WTC11 (cell line): ENCODE data around the gene SLC40A1. TPM values are rescaled to one million over a fixed set of nuclear protein-coding genes. Genes with fewer than 3 reads are reported as not detected.

ENCODE experiments used
- ATAC-seq: fragments of 200-7000 bp; cut with Tn5 transposase; 2 replicates; pipeline ENCODE4 v1.10.0; 2021; ENCODE audit warnings: mild to moderate bottlenecking, moderate library complexity
- CTCF ChIA-PET: fragments of 300-600 bp; sonication (Branson Sonifier 250); formaldehyde crosslinking; loops from one replicate; lab custom pipeline; 2021; ENCODE audit warnings: antibody characterized with exemption; lab: Charles Lee
- POLR2A ChIA-PET: fragments of 350-600 bp; sonication (Branson Sonifier 250); formaldehyde crosslinking; loops from one replicate; lab custom pipeline; 2021; ENCODE audit warnings: antibody characterized with exemption; lab: Charles Lee
- DNase-seq: peaks from one replicate; pipeline ENCODE4 v3.0.0; 2021; ENCODE audit warnings: low spot score
- H3K27ac Mint-ChIP-seq: 2 replicates; pipeline ENCODE4 v1.8.0; 2021; ENCODE audit warnings: mixed read lengths
- H3K27me3 Mint-ChIP-seq: 2 replicates; pipeline ENCODE4 v1.8.0; 2021; ENCODE audit warnings: low read depth, mild to moderate bottlenecking, moderate library complexity, mixed read lengths
- H3K36me3 Mint-ChIP-seq: 2 replicates; pipeline ENCODE4 v1.8.0; 2021; ENCODE audit warnings: mixed read lengths
- H3K4me1 Mint-ChIP-seq: 2 replicates; pipeline ENCODE4 v1.8.0; 2022; ENCODE audit warnings: mixed read lengths
- H3K4me3 Mint-ChIP-seq: 2 replicates; pipeline ENCODE4 v1.8.0; 2021; ENCODE audit warnings: mild to moderate bottlenecking, moderate library complexity, mixed read lengths
- H3K9me3 Mint-ChIP-seq: 2 replicates; pipeline ENCODE4 v1.8.0; 2021; ENCODE audit warnings: mixed read lengths
- AR ChIP-seq: fragments of 250-450 bp; sonication (Bioruptor Pico); IDR thresholded peaks from 2 replicates; pipeline ENCODE4 v1.9.0; 2021; ENCODE audit warnings: mild to moderate bottlenecking
- ATF2 ChIP-seq: sonication (generic); formaldehyde crosslinking; IDR thresholded peaks from 2 replicates; pipeline ENCODE4 v1.8.1; 2022; ENCODE audit warnings: low read depth, missing genetic modification reagents, borderline replicate concordance
- CDX4 ChIP-seq: fragments of 250-450 bp; sonication (Bioruptor Pico); IDR thresholded peaks from 2 replicates; pipeline ENCODE4 v1.9.0; 2021; ENCODE audit warnings: moderate library complexity, mild to moderate bottlenecking, inconsistent platforms, borderline replicate concordance
- CTCF ChIP-seq: fragments of 200-600 bp; IDR thresholded peaks from 2 replicates; pipeline ENCODE4 v1.8.0; 2022; ENCODE audit warnings: antibody characterized with exemption
- E2F4 ChIP-seq: sonication (generic); formaldehyde crosslinking; IDR thresholded peaks from 2 replicates; pipeline ENCODE4 v1.8.1; 2022; ENCODE audit warnings: low read depth, mild to moderate bottlenecking, moderate library complexity, missing genetic modification reagents, borderline replicate concordance
- HMGXB4 ChIP-seq: sonication (generic); formaldehyde crosslinking; IDR thresholded peaks from 2 replicates; pipeline ENCODE4 v1.8.1; 2023; ENCODE audit warnings: mild to moderate bottlenecking, moderate library complexity, missing genetic modification reagents
- JAZF1 ChIP-seq: fragments of 250-450 bp; sonication (Bioruptor Pico); IDR thresholded peaks from 2 replicates; pipeline ENCODE4 v1.9.0; 2021; ENCODE audit warnings: moderate library complexity, mild to moderate bottlenecking, inconsistent platforms
- MLX ChIP-seq: sonication (generic); formaldehyde crosslinking; IDR thresholded peaks from 2 replicates; pipeline ENCODE4 v1.8.1; 2023; ENCODE audit warnings: mild to moderate bottlenecking, missing genetic modification reagents, moderate library complexity
- SP1 ChIP-seq: sonication (generic); formaldehyde crosslinking; conservative IDR thresholded peaks from 2 replicates; pipeline ENCODE4 v1.8.1; 2022; ENCODE audit warnings: missing genetic modification reagents
- STAT6 ChIP-seq: sonication (generic); formaldehyde crosslinking; conservative IDR thresholded peaks from 2 replicates; pipeline ENCODE4 v1.8.1; 2023; ENCODE audit warnings: mild to moderate bottlenecking, low read depth, missing genetic modification reagents, moderate library complexity
- USF1 ChIP-seq: sonication (generic); formaldehyde crosslinking; IDR thresholded peaks from 2 replicates; pipeline ENCODE4 v1.8.0; 2022; ENCODE audit warnings: mild to moderate bottlenecking, missing genetic modification reagents
- ZBTB21 ChIP-seq: sonication (generic); formaldehyde crosslinking; IDR thresholded peaks from 2 replicates; pipeline ENCODE4 v1.8.1; 2023; ENCODE audit warnings: mild to moderate bottlenecking, missing genetic modification reagents, borderline replicate concordance
- ZNF138 ChIP-seq: sonication (generic); formaldehyde crosslinking; conservative IDR thresholded peaks from 2 replicates; pipeline ENCODE4 v1.8.1; 2022; ENCODE audit warnings: mild to moderate bottlenecking, moderate library complexity, missing genetic modification reagents
- ZNF423 ChIP-seq: fragments of 250-450 bp; sonication (Bioruptor Pico); IDR thresholded peaks from 2 replicates; pipeline ENCODE4 v2.1.2; 2022; ENCODE audit warnings: mild to moderate bottlenecking, moderate library complexity
- total RNA-seq: library from RNA; stranded (reverse); gene quantifications from 3 replicates; pipeline ENCODE4 v1.2.3, GENCODE V29; 2021

Gene SLC40A1
- total RNA-seq, 1 experiment from 2014 or later: 0.57 TPM

GRCh38 chr2:189629531-189630453 lies 49.2 kb upstream of the SLC40A1 start:
- Mint-ChIP-seq H3K27ac (no peak overlapping the region), H3K27me3 (no peaks in the 10 kb centered on the region), H3K36me3 (no peaks in the 10 kb centered on the region), H3K4me1 (peaks cover 9% of the 10 kb centered on the region), H3K9me3 (no peaks in the 10 kb centered on the region), H3K4me3 (no peak overlapping the region)
- ChIA-PET CTCF (interaction anchor here (1.0 kb wide), 1 partner anchor 16 kb away, joined by 3 read pairs; no protein-coding TSS in a partner anchor), POLR2A (interaction anchor here (0.7 kb wide), 1 partner anchor 49 kb away, joined by 3 read pairs; the partner anchor contains the start of gene SLC40A1)
- TF ChIP-seq ZNF138 (CRISPR knock-in tag): no peak
- TF ChIP-seq AR (CRISPR knock-in tag): no peak
- TF ChIP-seq CTCF: no peak
- TF ChIP-seq ZNF423 (CRISPR knock-in tag): no peak
- no peak for TF ChIP-seq CDX4 (CRISPR knock-in tag)
- no peak for TF ChIP-seq HMGXB4 (CRISPR knock-in tag)
- TF ChIP-seq ATF2 (CRISPR knock-in tag): no peak
- TF ChIP-seq JAZF1 (CRISPR knock-in tag): no peak
- no peak for TF ChIP-seq E2F4 (CRISPR knock-in tag)
- TF ChIP-seq ZBTB21 (CRISPR knock-in tag): no peak
- no peak for TF ChIP-seq STAT6 (CRISPR knock-in tag)
- no peak for TF ChIP-seq SP1 (CRISPR knock-in tag)
- TF ChIP-seq MLX (CRISPR knock-in tag): no peak
- TF ChIP-seq USF1 (CRISPR knock-in tag): no peak
- no peak for DNase-seq
- ATAC-seq: no peak
